ENCODE measurements around the gene ITPK1. TPM values are rescaled to one million over a fixed set of nuclear protein-coding genes. Genes with fewer than 3 reads are reported as not detected.
A peak's percentile ranks its signal among the peaks of the same experiment; 100 is the strongest.

Gene ITPK1
- total RNA-seq, 1 experiment from 2014 or later = 133 TPM

DNA sequence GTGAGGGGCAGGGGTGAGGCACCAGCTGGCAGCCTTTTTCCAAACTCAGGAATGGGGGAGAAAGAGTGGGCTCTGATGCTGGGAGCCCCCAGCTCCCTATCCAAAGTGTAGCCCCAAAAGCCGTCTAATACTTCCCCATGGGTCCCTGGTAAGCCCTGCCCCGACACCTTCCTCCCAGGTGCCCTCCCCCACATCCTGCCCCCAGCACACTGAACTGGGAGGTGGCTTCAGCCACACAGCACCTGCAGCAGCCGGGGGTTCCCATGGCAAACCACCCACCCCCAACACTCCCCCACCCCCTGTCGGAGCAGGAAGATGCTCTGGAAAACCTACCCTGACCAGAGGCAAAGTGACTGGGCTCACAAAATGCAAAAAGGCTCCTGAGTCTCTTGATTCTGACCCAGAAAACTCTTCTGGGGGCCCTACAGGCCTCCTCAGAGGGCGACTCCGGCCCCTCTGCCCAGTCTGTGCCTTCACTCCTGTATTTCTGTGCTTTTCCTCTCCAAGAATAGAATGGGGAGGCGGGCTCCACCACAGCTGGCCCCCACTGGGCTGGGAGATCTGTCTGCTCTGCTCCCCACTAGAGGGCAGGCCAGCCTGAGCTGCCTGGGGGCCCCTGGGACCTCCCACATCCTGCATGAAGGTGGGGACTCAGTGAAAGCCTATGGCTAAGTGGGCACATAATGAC is 81.6 kb downstream of the ITPK1 start:
- H3K9me3 Mint-ChIP-seq (ENCODE audit: unreplicated experiment) = no peaks in the 10 kb centered on the region
- peaks cover 58% of the 10 kb centered on the region for H3K4me1 Mint-ChIP-seq (ENCODE audit: insufficient read depth, unreplicated experiment)
- CTCF ChIA-PET = interaction anchor here (0.5 to 1.6 kb wide), 3 partner anchors 80 to 1150 kb away, joined by 3 to 5 read pairs (median 4); no protein-coding TSS in a partner anchor
- intact Hi-C loops (cut with micrococcal nuclease) = no loop called here
- no peak overlapping the region for H3K4me3 Mint-ChIP-seq (ENCODE audit: unreplicated experiment)
- POLR2A ChIA-PET = no interaction called here
- H3K36me3 Mint-ChIP-seq (ENCODE audit: insufficient read depth, unreplicated experiment) = peaks cover 5% of the 10 kb centered on the region
- peak overlapping the region; percentile 76 for H3K27ac Mint-ChIP-seq (ENCODE audit: low read depth, unreplicated experiment)
- TF ChIP-seq CTCF (IDR thresholded peaks at IDR 0.05; ENCODE audit: unreplicated experiment) = peak; percentile 31
- no peaks in the 10 kb centered on the region for H3K27me3 Mint-ChIP-seq (ENCODE audit: insufficient read depth, unreplicated experiment)
- BruUV-seq (replicated peaks) = no TSS peak
- peak; percentile 25 for DNase-seq (ENCODE audit: unreplicated experiment)

DNA sequence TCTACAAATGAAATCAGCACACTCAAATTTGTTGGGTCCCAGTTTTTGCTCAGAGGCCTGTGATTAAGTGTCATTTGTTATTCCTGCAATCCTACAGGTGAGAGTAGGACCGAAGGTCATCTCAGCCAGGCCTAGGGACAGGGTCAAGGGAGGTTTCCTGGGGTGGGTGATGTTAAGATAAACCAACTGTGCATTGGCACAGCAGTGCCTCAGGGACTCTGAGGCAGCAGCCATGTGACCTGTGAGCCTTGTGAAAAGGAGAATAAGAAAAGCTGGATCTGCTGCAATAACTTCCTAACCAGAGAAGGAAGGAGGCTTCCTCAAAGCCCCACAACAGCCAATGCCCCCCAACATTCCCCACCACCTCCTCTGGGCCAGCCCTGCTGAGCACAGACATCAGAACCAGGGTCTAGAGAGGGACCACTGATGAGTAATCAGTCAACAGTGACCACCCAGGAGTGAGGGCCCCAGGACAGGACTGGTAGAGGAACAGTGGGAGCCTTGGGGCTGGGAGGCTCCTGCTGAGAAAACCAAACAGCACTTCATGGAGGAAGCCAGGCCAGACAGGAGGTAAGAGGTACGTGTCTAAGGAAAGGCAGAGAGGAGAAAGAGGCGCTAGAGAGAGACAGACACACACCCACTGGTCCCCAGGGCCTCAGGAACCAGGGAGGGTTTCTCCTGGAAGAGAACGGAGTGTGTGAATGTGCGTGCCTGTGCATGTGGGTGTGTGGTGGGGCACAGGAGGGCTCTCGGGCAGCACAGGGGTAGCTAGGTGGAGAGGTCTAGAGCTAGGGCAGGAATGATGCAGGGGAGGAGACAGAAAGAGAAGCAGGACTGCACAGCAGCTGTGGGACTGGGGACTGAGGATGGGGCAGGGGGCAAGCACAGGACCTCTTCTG is 82.4 kb downstream of the ITPK1 start:
- peaks cover 12% of the 10 kb centered on the region for H3K36me3 Mint-ChIP-seq (ENCODE audit: insufficient read depth, unreplicated experiment)
- no peak for DNase-seq (ENCODE audit: unreplicated experiment)
- BruUV-seq (replicated peaks) = no TSS peak
- no peaks in the 10 kb centered on the region for H3K9me3 Mint-ChIP-seq (ENCODE audit: unreplicated experiment)
- peaks cover 55% of the 10 kb centered on the region for H3K4me1 Mint-ChIP-seq (ENCODE audit: insufficient read depth, unreplicated experiment)
- ChIA-PET POLR2A (interaction anchor here (0.7 kb wide), 1 partner anchor 912 kb away, joined by 3 read pairs; the partner anchor contains the start of genes CPSF2 and NDUFB1), CTCF (interaction anchor here (0.7 to 1.2 kb wide), 3 partner anchors 21 to 81 kb away, joined by 3 to 4 read pairs (median 3); no protein-coding TSS in a partner anchor)
- no peak for TF ChIP-seq CTCF (IDR thresholded peaks at IDR 0.05; ENCODE audit: unreplicated experiment)
- intact Hi-C loops (cut with micrococcal nuclease) = no loop called here
- no peaks in the 10 kb centered on the region for H3K27me3 Mint-ChIP-seq (ENCODE audit: insufficient read depth, unreplicated experiment)
- peak overlapping the region; percentile 76 for H3K27ac Mint-ChIP-seq (ENCODE audit: low read depth, unreplicated experiment)
- no peak overlapping the region for H3K4me3 Mint-ChIP-seq (ENCODE audit: unreplicated experiment)

DNA sequence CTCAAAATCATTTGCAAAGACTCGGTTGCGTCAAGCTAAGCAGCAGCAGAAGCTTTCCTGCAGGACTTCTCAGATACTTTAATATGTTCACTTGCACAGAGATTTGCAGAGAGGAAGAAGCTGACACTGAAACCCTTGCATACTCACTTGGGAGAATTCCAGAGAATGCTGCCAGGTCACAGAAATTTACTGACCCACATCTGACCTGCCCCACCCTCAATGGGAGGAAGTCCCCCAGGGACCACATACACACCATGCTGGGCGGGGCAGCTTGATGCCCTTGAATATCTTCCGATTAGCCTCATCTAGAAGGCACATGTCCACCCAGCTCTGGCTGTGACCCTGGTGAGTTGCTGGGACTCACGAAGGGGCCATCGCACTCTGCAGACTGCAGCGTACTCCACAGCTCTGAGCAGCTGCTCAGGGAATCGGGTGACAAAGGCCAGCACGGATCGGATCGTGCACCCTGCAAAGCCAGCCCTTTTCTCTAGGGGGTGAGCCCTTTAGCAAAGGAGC is 83.2 kb downstream of the ITPK1 start:
- Mint-ChIP-seq H3K27me3 (ENCODE audit: insufficient read depth, unreplicated experiment) (no peaks in the 10 kb centered on the region), H3K27ac (ENCODE audit: low read depth, unreplicated experiment) (peak overlapping the region; percentile 76), H3K9me3 (ENCODE audit: unreplicated experiment) (no peaks in the 10 kb centered on the region), H3K4me3 (ENCODE audit: unreplicated experiment) (no peak overlapping the region), H3K36me3 (ENCODE audit: insufficient read depth, unreplicated experiment) (peaks cover 12% of the 10 kb centered on the region), H3K4me1 (ENCODE audit: insufficient read depth, unreplicated experiment) (peaks cover 53% of the 10 kb centered on the region)
- no TSS peak for BruUV-seq (replicated peaks)
- ChIA-PET POLR2A (no interaction called here), CTCF (interaction anchor here (0.7 kb wide), 1 partner anchor 69 kb away, joined by 3 read pairs; no protein-coding TSS in a partner anchor)
- no peak for TF ChIP-seq CTCF (IDR thresholded peaks at IDR 0.05; ENCODE audit: unreplicated experiment)
- intact Hi-C loops (cut with micrococcal nuclease) = no loop called here
- DNase-seq (ENCODE audit: unreplicated experiment) = peak; percentile 48

Data from MCF 10A (cell line).